HG03045 (cell line): ENCODE results near the gene PITRM1.
"Not testable (repeated sequence)": the region's sequence is repeated elsewhere in the genome, so short reads cannot be mapped to it uniquely, and the experiment has no call there.

Experiments used
- ATAC-seq: cut with Tn5 transposase; IDR thresholded peaks from one replicate; pipeline ENCODE4 v1.9.1; 2021; ENCODE audit warnings: mild to moderate bottlenecking, moderate library complexity; ENCODE audit not compliant: unreplicated experiment

The PITRM1 gene

DNA sequence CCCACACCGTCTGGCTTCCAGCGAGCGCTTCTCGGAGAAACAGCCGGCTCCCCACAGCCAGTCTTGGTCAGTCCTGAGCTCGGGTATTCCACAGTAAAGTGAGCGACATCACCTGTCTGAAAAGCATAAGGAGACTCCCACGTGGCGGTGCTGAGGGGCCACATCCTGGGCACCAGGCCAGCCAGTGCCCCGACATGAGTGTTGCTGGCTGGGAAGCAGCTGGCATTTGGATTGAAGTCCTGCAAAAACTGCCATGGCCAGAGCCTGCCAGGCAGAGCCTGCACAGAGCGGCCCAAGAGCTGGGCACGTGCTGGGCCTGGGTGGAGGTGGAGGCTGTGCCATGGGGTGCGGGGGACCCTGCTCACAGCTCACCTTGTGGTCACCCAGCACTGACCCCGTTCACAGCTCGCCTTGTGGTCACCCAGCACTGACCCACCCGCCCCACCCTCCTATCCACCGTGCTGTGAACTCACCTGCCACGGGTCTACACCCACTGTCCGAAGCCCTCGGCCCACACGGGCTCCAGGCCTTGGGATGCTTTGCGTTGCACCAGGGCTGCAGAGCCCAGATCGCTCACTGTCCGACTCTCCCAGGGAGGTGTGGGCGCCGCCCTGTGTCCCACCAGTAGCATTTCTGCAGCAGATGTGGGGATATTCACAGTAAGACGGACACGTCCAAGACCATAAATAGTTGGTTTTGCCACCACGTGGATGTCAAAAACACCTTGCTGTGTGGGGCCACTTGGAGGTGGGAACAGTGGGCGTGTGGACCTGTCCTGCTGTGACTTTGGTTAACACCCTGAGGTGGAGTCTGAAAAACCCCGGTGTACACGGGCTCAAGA is 48.8 kb downstream of the PITRM1 start:
- no peak for ATAC-seq

DNA sequence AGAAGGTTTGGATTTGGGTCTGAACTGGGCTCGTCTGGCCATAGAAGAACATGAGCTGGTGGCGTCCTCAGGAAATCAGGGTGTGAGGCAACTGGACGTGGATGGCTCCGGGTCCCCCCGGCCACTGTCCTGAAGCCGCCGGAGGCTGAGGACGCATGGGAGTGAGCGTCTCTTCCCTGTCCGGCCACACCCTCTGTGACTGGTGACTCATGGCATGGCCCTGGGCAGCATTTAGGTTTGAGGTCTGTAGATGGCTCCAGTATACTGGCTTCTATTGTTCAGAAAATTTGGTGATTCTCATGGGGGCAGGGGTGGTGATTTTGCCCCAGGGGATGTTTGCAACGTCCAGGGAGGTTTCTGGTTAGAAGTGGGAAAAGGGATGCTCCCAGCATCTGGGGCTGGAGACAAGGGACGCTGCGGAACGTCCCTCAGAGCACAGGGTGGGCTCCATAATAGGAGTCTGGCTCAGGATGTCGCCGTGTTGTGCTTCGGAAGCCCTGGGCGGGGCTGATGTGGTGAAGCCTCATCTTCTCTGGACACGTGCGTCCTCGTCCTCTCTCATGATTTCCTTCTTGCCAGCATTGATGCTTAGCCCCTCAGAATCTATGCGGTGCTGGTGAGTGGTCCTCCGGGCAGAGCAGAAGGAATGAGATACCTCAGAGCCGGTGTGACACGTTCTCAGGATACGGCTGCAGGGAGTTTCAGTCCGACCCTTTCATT is 49.9 kb downstream of the PITRM1 start:
- ATAC-seq = no peak

DNA sequence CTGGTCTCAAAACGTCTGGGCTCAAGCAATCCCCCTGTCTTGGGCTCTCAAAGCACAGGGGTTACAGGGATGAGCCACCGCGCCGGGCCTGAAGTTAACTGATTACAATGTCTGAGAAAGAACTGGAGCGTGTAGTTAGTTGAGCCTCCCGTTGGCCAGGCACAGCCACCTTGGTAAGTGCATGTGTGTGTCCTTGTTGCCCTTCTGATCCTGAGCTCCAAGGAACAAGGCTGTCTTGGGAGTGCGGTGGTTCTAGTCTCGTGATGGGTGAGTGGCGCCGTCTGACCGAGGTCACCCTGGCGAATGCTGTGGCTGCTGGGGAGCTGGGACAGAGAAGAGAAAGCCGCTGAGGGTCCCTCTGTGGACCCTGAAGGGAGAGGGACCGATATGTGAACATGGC is 50.5 kb downstream of the PITRM1 start:
- no peak for ATAC-seq

DNA sequence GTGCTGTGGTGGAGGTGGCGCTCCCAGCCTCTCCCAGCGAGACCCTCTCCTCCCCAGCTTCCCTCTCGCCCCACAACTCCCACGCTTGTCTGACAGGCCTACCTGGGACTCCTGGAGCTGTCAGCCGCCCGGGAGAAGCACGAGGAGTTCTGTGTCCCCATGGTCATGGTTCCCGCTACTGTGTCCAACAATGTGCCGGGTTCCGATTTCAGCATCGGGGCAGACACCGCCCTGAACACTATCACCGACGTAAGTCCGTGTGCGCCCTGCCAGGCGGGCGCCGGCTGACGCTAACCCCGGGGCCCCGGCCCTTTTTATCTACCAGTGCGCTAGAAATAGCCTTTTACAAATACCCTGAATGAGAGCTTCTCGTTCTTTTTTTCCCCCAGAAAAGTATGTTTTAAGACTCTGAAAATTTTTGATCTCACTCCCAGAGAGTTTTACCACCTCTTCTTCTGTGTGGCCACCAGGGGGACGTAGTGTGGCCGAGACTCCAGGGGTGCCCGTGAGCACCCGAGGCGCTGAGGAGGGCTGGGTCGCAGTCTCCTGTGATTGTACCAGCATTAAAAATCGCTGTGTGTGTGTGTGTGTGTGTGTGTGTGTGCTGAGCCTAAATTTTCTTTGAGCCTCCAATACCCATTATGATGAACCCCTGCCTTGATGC is 52.7 kb downstream of the PITRM1 start:
- ATAC-seq = no peak

DNA sequence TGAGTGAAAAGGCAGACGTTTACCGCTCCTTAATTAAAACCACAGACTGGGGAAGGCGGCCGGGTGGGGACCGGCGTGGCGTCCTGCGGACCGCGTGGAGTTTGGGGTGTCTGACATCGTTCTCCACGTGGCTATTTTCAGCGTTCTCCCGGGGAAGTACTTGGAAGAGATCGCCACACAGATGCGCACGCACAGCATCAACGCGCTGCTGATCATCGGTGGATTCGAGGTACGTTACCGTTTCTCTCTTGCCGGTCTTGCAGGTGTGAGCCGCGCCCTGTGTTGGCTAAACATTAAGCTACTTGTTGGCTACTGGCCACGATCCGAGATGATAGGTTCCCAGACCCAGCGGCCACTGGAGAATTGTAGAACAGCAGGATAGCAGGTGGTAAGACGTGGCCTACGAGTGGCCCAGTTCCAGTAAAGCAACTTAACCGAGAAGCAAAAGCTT is 53.9 kb downstream of the PITRM1 start:
- ATAC-seq = no peak

- no peak for ATAC-seq
Measured at GRCh38 chr10:3117486-3117885, 55.1 kb downstream of the PITRM1 start.

- no peak for ATAC-seq
Measured at GRCh38 chr10:3116508-3117100, 56.0 kb downstream of the PITRM1 start.

DNA sequence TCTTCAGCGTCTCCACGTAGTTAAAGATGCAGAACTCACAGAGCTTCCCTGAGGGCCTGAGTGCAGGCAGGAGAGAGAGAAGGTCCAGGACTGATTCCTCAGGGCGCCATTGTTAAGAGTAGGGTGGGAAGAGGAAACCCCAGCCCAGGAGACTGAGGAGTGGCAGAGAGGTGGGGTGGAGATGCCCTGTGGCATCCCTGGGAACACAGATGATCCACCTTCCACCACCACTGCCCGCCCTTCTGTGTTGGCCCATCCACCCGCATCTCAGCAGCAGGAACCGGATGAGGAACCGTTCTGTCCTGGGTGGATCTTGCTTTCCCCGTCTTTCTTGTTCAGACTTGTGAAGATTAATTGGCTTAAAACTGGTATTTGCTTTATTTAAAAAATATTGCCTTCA is 56.9 kb downstream of the PITRM1 start:
- no peak for ATAC-seq

DNA sequence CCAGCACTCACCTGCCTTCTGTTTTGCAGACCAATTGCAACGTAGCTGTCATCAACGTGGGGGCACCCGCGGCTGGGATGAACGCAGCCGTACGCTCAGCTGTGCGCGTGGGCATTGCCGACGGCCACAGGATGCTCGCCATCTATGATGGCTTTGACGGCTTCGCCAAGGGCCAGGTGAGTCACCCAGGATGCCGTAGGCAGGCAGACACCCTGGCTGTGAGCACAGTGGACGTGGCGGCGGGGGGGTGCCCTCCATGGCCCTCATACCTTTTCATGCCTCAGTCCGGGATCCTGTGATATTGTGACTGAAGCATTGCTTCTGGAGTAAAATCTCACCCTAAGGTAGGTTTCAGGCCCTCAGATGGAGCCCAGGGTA is 59.2 kb downstream of the PITRM1 start:
- ATAC-seq = no peak

GRCh38 chr10:3111621-3112163 is 60.9 kb downstream of the PITRM1 start:
- no peak for ATAC-seq

- ATAC-seq = no peak
Measured at GRCh38 chr10:3110782-3111620, 61.6 kb downstream of the PITRM1 start.

GRCh38 chr10:3109633-3110032 is 62.9 kb downstream of the PITRM1 start:
- no peak for ATAC-seq

DNA sequence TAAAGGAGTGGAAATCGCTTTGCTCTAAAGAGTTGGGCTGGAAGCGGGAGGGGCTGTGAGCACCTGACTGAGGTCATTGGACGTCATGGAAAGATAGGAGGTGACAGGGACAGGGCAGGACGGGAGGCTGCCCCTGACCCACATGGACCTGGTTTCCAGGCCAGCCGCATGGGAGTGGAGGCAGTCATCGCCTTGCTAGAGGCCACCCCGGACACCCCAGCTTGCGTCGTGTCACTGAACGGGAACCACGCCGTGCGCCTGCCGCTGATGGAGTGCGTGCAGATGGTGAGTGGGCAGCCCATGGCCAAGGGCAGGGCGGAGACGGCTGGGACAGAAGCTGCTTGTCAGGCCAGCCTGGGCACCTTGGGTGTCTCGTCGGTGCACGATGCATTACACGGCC is 63.4 kb downstream of the PITRM1 start:
- ATAC-seq = no peak

GRCh38 chr10:3108575-3109105 is 63.9 kb downstream of the PITRM1 start:
- no peak for ATAC-seq

DNA sequence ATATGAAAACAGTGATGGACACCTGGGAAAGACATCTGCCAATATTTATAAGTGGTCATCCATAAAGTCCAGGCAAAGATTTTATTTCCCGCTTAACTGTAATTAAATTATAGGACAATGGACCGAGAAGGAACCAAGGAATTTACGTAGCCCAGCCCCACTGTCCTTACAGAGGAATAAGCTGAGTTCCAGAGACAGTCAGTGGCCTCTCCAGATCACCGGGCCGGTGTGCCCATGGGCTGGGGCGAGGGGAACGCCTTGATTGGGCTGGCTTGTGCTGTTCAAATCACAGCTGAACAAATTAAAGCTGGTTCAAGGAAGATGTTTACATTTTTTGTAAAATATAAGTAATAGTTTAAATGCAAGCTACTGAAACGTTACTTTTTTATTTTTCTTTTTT is 64.5 kb downstream of the PITRM1 start:
- ATAC-seq = no peak

DNA sequence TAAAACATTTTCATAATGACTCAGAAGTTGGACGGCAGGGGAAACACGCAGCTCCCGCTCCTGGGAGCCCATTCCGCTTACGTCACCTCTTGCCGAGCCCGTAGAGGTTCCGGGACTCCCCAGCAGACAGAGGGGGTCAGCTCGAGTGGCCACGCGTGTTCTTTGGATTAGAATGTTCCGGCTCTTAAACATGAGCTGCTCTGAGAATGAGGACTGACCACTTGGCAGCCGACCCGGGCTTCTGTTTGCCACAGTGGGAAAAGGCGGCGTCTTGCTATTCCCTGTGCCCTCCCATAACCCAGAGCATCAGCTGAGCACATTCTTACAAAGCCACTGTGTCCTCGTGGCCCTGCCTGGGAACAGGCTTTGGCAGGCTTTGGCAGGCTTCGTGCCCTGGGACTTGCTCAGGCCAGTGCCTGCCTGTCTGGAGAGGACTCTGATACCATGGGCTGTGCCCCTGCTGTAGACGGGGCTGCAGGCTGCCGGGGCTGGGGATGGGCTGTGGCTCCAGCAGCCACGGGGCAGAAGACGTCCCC is 65.1 kb downstream of the PITRM1 start:
- ATAC-seq = no peak

DNA sequence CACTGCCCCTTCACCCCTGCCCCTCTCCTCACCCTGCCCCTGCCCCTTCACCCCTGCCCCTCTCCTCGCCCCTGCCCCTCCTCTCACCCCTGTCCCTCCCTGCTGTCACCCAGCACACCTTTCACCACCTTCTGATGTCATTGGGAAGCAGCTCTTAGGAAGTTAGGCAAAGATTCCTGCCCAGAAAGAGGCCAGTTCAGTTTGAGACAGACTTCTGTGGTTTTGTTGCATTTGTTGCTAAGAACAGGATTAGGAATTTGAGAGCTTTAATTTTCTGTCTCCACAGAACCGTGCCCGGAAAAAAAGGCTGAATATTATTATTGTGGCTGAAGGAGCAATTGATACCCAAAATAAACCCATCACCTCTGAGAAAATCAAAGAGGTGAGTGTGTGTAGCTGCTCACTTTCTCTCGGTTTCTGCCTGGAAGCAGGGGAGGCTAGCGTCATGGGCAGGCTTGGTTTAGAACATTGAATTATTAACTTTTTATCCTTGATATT is 65.6 kb downstream of the PITRM1 start:
- no peak for ATAC-seq

- ATAC-seq = not testable (repeated sequence)
Measured at GRCh38 chr10:3106328-3106727, 66.3 kb downstream of the PITRM1 start.

DNA sequence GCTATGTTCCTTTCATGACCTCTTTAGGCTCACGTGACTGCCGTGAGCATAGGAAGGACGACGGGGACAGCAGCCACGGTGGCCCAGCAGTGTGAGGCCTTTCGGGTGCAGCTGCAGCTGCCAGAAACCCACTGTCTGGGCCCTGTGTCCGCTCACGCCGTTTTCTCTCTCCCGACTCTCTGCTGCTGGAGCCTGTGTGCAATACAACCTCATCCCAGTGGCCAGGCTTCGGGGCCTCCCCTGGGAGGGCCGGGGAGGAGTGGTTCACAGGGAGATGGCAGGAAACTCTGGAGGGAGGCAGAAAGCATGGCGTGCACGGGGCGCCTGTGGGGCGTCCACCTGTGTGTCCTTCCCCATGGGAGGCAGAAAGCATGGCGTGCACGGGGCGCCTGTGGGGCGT is 66.7 kb downstream of the PITRM1 start:
- no peak for ATAC-seq
